HG02870 (cell line): Measurements from ENCODE around the gene C4orf51.

Experiments used
- ATAC-seq: cut with Tn5 transposase; IDR thresholded peaks from one replicate; pipeline ENCODE4 v1.9.1; 2021; ENCODE audit warnings: mild to moderate bottlenecking, moderate library complexity; ENCODE audit not compliant: unreplicated experiment

C4orf51 gene

DNA sequence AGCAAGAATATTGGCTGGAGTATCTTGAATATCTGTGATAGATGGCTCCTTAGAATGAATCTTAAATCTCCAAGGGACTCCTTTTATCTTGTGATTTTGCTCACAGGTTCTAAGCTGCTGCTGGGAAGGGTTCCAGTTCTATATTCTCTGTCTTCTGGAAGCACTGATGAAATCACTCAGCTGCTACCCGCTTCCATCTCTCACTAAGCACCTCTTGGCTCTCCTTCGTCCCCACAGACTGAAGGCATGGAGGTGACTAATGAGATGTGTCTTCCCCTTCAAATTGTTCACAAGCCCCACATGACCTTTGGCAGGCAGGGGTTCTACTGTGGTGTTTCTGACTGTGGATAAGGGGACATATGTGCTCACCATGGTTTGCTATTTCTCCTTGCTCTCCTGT lies 75.9 kb downstream of the C4orf51 start:
- ATAC-seq = no peak

DNA sequence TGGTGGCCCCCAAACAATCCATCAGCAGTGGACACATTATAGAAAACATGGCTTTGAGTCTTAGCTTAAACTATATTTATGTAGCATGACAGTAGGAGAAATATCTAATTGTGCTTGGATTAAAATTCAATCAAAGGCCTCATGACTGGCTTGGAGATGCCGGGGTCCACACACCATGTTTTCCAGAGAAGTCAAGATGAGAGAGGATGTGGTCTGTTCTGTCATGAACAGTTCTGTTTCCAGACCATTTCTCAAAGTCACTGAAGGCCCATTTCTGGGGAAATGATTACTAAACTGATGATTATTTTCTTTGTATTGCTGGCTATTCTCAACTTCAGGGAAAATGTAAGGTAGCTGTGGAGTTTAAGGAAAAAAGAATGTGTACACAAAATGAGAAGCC lies 76.3 kb downstream of the C4orf51 start:
- ATAC-seq = no peak

DNA sequence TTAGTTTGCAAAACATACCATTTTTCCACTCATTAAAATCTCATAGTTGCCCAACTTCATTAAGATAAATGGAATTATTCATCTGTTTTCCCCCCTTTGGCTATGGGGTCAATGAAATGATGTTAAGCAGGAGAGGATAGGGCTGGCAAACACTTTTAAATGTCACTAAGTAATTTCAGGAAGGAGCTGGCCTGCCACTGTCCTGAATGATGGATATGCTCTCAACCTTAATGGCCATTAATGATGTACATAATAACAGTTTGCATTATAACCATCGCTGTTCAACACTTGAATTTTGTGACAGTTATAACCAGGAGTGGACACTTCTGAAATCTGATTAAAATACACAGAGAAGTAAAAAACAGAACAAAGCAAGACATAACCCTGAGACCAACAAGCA lies 77.2 kb downstream of the C4orf51 start:
- no peak for ATAC-seq

DNA sequence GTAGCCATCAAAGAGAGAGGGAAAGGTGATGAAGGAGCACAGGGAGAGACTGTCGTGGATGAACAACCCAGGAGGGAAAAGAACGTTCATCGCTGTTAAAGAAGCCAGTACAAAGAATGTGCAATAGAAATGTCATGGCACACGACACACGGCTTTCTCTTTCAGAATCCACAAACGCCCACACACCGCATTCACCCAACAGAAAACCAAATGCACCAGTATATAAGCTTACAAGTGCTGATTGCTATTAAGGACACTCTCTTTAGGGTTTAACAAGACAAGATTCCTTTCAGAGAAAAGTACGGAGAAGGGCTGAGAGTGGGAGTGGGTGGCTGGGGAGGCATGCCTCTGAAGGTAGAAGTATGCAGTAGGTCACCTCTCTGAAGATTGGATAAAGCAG lies 80.2 kb downstream of the C4orf51 start:
- no peak for ATAC-seq

DNA sequence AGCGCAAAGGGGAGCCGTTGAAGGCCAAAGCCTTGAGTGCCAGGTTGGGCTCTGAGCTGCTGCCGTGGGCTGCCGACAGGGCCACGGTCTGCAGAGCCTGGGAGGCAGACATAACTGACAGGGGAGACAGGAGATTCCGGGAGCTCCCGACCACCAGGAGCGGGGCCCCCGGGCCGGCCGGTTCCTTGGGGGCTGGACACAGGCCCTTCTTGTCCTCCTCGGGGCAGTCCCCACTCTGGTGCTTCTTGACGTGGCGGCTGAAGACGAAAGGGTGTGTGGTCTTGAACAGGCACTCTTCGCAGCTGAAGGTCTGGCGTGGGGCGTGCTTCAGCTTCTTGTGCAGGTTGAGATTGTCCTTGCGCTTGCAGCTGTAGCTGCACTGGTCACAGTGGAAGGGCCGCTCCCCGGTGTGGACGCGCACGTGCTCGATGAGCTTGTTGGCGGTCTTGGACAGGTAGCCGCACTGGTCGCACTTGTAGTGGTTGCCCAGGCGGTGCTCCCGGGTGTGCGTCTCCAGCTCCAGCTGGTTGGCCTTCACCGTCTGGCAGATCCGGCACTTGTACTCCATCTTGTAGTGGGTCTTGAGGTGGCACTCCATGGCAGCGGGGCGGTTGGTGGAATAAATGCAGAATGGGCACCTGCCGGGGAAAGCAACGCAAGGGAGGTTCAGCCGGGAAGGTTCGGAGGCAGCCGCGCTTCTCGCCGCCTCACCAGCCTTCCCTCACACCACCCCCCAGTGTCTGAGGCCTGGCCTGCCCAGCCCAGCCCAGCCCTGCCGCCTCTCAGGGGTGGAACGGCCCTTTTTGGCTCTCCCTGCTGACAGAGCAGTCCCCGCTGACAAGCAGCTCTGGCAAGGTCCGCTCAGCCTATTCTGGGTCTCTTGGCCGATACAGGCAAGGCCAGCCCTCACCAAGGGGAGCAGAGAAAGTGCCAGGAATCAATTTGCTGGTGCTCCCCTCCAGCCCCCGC lies 81.3 kb downstream of the C4orf51 start:
- no peak for ATAC-seq

DNA sequence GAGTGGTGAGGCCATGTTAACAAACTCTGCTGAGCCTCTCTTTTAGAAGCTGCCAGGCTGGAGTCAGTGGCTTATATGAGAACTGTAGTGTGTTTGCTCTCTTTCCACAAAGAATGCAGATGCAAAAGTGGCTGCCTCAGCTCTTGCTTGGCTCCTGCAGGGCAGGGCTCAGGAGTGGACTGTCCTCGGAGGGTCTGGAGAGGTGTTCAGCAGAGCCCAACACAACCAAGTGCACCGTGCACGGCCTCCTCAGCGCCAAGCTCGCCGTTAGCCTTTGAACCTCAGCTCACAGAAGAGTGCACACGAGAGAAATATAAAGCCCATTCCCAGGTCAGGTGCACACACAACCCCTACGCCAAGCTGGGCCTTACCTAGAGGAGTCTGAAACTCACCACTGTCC lies 82.8 kb downstream of the C4orf51 start:
- no peak for ATAC-seq

DNA sequence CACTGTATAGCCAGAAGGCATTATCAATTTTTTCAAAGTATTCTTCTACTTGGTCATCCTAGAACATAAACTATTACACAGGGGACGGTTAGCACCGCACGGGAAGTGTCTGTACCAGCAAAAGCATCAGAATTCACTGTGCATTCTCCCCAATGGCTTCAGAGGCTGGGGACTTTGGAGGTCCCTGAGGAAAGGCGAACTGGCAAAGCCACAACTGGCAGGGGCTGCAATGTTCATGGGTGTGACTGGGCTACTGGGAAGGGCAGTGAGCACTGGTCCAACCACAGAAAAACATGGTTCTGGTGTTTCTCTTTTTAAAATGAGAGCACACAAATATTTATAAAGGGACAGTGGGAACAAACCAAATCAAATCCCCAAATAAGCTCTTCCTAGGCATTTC lies 83.5 kb downstream of the C4orf51 start:
- ATAC-seq = no peak

DNA sequence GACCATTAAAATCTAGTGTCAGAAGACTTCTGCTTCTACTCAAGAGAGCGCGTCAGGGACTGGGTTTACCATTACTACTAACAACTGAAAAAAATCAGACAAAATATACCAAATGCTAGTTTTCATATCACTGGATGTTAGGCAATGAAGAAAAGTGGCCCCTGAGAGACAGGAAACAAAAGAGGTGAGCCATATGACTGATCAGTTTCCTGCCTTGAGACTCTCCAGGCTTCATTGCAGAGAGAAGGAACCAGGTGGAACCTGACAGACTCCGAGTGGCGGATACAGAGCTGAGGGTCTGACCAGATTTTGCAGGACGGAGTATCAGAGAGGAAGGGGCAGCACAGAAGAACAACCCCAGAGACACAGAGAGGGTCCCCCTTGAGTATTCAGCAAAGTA lies 86.3 kb downstream of the C4orf51 start:
- ATAC-seq = no peak

DNA sequence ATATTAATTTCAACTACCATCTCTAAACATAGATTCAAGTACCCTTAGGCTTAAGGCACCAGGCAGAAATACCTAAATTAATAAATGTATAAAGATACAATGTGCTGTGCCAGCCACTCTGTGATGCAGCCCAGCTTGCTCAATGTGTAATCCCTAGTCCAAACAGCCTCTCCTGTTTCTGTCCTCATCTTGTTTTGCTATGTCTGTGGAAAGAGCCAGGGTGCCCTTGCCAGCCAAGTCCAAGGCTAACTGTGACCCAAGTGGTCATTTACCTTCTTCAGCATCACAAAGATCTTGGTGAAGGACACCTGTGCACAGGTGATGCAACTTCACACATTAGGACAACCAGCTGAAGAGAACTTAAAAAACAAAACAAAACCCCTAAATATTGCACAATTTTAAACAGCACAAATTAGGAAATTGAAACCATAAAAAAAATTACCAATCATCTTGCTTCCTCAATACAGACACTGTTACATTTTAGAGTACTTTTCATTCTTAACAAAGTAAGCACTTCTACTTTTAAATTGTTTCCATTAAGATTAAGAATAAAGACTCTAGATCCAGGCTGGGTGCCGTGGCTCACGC lies 89.6 kb downstream of the C4orf51 start:
- no peak for ATAC-seq

DNA sequence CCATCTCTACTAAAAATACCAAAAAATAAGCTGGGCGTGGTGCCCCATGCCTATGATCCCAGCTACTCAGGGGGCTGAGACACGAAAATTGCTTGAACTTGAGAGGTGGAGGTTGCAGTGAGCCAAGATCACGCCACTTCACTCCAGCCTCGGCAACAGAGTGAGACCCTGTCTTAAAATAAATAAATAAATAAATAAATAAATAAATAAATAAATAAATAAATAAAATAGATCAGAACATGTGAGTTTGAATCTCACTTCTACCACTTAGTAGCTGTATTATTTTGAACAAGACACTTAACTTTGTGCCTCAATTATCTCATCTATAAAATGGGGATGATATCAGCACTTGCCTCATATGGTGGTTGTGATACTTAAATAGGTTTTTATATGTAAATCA lies 90.2 kb downstream of the C4orf51 start:
- no peak for ATAC-seq

DNA sequence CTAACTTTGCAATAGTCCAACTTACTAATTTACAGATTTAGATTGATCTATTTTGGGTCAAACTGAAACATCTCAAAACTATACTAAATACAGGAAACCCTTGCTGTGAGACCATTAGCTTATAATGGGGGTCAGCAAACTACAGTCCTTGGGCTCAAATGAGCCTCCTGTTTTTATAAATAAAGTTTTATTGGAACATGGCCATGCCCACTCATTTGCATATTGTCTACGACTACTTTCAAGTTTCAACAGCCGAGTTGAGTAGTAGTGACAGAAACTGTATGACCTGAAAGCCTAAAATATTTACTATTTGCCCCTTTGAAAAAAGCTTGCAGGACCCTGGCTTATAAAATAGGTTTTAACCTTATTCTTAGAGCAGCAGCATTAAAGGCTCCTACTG lies 92.4 kb downstream of the C4orf51 start:
- ATAC-seq = no peak

DNA sequence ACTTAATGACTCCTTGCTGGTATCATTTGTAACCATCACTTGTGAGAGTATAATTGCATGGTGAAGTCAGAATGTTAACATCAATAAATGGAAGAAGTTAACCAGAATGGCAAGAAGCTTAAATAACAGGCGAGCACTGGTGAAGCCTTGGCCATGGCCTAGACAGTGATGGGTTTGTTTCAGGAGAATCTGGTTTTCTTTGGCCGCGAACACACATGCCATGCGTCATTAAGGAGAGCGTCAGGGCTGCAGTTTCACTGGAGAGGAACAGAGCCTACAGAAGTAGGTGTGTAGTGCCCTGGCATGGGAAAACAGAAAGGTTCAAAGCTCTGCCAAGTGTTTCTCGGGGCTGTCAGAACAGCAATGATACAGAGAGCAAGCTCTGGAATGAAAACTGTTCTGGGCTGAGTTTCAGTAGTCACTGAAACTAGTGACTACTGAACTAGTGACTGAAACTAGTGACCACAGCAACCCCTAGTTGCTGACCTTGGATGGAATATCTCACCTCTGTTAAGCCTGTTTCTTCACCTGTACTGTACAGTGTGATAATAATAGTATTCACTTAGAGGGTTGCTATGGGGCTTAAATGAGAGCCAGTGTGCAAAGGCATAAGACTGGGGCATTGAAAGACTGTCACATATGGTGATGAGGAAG lies 93.8 kb downstream of the C4orf51 start:
- ATAC-seq = peak; percentile 95

DNA sequence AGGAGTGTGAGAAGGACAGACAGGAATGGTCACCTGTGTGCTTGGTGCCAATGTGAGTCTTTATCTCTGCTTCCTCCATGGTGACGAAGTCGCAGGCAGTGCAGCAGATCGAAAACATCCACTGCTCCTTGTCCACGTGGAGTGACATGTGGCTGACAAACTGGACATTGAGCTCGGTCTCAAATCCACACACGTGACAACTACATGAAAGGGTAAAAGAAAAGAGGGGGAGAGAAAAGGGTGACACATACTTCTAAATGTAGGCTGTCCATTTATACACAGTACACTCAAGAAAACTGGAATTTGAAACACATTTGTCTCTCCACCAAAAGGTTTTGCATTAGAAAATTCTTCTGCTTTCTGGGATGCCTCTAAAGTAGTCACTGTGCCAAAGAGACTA lies 94.5 kb downstream of the C4orf51 start:
- no peak for ATAC-seq

DNA sequence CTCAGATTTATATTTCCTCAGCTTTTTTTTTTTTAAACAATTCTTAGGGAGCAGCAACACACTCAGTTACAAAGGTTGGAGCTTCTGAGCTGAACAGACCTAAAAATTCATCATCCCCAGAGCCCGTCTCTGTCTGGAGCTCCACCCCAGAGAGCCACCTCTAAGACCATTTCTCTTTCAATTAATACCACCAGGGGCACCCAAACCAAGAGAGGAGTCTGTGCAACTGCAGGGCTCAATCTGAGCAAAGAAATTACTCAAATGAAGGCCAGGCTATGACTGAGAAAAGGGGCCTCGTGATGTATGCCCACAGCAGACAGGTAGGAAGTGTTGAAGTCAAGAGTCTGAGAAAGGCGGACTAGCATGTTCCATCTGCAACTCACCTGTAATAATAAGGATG lies 95.5 kb downstream of the C4orf51 start:
- no peak for ATAC-seq

DNA sequence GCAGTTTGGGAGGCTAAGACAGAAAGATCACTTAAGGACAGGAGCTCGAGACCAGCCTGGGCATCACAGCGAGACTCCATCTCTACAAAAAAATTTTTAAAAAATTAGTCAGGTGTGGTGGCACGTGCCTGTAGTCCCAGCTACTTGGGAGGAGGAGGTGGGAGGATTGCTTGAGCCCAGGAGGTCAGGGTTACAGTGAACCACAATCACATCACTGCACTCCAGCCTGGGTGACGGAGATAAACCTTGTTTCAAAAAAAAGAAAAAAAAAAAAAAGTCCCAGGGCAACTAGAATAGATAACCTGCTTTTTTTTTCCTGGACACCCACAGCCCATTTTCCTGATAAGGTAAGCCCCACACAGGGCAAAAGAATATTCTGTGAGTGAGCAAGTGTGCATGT lies 96.3 kb downstream of the C4orf51 start:
- no peak for ATAC-seq

DNA sequence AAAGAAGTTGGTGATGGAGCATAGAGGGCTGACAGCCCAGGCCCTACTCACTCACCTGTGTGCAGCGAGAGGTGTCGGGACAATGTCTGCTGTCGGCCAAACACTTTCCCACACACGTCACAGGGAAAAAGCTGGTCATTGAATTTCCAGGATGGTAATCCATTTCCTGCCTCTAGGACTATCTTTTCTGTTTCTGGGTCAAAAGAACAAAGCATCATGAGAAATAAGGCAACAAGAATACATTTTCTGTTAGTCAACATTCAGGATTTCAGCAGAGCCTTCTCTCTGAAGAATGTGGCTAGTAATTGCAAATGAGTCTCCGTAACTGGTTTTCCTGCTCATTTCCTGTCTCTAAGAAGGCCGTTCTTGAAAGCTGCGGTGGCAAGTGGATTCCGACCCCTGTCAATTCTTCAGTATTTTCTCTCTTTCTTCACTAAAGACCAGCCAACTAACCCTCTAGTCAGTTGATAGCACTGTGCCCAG lies 99.4 kb downstream of the C4orf51 start:
- no peak for ATAC-seq

DNA sequence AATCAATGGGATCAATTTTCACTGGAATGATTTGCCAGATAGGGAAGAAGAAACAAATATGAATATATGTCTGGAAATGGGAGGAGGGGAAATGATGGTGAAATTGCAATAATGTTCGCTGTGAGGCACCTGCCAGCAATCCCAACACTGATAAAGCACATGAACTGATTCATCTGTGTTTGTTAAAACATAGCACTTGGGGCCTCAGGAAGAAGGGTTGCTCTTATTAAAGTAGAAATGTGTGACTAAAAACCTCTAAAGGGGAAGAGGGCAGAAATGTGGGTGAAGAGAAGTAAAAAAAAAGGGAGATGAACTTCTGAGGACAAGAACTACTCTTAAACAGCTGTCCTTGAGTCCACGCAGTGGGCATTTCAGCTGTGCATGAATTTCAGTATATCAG lies 101.4 kb downstream of the C4orf51 start:
- no peak for ATAC-seq
